ENCODE data around the gene DRC3.
"Not testable (repeated sequence)": the region's sequence is repeated elsewhere in the genome, so short reads cannot be mapped to it uniquely, and the experiment has no call there.

Gene DRC3

DNA sequence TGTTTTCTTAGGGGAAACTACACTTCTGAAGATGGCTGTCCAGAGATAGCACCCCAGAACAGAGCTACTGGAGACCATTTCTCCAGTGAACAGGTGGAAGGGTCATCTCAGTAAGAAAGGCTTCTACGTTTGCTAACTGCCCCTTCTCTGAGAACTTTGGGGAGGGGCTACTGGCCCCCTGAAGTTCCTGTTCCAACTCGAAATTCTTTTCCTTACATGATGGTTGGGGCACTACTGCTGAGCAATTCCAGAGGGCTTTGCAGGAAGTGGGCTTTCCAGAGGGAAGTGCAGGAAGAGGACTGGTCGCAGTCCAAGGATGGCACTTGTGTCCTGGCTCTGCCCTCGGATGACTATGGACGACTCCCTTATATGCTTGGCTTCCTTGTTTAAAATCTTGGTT, 31.6 kb upstream of the DRC3 start:
- no peak for DNase-seq

DNA sequence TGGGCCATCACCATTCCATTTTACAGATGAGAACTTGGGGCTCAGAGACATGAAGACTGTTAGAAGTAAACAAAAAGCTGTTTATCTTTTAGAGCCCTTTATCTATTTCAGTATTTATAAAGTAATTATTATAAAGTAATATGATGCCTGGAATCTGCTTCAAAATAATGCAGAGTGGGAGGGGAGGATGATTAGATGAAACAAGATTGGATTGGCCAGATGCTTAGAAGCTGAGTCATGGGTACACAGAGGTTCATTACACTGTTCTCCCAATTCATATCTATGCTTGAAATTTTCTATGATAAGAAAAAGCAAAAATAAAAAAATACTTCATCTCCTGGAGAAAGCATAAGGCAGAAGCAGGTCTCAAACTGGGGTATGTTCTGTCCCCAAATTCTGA, 29.8 kb upstream of the DRC3 start:
- no peak for DNase-seq

DNA sequence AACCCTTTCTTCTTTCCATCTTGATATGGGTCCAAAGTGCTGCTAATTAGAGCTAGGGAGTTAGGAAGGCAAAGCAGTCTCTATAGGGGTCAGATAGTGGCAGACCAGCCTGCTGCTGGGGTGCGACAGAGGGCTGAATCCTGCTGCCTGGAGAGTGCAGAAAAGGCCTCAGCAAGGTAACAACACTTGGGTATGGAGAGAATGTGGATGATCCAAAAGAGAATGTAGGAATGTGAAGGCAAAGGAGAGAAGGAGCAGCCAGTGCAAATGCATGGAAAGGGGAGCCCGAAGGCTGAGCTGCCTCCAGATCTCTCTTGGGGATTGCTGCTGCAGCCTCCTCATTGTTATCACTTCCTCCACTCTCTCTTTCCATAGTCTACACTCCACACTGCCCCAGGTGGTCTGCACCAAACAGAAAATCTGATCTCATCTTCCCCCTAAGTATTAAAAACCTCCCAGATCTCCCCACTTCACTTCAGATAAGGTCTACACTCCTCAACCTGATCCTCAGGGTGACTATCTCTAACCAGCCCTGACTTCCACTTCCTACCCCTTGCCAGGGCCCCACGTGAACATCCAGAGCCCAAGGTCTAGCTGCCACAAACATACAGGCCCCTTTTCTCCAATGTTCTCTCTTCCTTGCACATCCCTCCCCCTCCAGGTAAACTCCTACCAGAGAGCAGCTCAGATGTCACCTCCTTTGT, 29.2 kb upstream of the DRC3 start:
- no peak for DNase-seq

DNA sequence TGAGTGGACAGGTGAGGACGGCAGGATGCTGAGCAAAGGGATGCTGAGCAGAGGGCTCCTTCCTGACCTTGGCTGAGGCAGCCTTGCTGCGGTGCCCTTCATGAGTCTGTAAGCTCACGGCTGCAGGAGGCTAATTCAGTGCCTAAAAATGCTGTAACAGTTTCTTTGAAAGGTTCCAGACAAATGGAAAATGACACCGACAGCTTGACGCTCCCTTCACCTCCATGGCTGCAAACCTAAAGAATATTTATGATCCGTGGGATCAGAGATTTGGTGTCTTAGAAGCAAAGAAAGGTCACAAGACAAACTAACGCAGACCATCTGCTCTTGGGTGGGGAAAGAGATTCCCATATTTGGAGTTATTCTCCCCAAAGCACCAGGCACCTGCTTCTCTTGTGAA, 28.4 kb upstream of the DRC3 start:
- no peak for DNase-seq

DNA sequence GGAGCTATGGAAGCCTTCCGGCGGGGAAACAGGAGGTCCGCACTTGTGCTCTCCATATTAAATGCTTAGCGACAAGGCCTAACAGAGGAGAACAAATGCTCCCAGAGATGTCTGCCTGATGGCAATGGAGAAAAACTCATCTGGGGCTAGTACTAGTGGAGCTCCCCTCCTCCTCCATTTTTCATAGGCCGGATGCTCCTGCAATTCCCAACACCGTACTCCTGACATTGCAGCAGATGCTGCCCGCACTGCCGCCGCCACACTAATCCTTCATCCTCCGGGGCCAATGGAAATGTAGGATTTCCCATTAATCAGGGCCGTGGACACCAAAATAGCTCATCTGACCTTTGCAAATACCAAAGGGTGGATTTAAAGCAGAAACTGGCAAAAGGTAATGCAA, 27.9 kb upstream of the DRC3 start:
- DNase-seq = no peak

DNA sequence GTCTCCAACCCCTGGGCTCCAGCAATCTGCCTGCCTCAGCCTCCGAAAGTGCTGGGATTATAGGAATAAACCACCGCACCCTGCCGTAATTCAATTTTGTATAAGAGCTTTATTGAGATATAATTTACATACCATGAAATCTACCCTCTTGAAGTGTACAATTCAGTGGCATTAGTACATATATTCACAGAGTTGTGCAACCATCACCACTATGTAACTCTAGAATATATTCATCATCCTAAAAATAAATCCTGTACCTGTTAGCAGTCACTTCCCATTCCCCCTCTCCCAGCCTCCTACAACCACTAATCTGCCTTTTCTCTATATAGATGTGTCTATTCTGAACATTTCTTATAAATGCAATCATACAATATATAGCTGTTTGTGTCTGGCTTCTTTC, 26.6 kb upstream of the DRC3 start:
- no peak for DNase-seq

DNA sequence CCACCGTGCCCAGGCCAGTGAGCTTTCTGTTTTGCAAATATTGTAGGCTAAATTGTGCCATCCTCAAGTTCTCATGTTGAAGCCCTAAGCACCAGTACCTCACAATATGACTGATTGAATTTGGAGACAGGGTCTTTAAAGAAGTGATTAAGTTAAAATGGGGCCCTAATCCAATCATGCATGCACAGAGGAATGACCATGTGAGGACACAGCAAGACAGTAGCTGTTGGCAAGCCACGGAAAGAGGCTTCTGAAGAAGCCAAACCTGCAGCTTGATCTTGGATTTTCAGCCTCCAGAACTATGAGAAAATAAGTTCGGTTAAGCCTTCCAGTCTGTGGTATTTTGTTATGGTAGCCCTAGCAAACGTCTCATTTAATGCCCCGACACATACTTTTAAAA, 25.4 kb upstream of the DRC3 start:
- DNase-seq = no peak

DNA sequence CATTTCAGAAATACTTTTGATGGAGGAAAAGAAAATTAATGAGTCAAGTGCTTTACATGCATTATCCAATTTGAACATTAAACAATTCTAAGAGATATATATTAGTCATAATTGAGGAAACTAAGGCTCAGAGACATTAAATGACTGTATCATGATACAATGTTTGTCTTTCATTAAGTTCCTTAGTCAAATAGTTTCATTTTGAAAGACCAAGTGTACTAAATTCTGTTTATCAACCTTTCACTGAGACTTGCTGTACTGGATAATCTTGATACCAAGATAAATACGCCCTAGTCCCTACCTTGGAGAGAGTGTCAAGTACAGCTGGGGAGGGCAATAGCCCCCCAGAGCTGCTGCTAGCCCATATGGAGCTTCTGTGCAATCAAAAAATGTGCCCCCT, 24.7 kb upstream of the DRC3 start:
- DNase-seq = no peak

DNA sequence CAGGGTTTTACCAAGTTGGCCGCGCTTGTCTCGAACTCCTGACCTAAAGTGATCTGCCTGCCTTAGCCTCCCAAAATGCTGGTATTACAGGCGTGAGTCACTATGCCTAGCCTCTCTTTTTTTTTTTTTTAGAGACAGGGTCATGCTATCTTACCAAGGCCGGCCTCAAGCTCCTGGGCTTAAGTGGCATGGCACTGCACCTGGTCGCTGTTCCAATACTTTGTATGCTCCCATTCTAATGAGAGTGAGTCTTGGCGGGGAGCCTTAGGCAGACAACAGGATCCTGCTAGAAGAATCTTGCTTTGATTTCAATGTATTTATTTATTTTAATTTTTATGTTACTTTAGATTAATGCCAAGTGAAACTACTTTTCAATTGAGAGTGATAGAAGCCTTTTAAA, 22.3 kb upstream of the DRC3 start:
- no peak for DNase-seq

DNA sequence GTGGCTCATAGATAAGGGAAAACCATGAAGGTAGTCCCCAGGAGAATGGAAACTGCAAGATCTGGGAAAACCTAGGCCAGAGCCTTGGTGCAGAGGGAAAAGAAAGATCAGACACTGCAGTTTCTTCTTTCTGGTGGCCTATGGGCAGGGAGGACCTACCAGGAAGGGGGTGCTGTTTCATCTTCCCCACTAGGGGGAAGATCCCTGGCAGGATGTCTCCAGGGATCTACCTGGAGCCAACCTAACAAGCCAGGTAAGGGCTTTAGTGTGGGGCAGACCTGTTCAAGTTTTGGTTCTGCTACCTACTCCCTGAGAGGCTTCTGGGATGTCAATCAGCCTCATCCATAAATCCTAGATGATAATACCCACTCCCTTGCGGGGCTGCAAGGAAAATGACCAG, 21.9 kb upstream of the DRC3 start:
- DNase-seq = no peak

DNA sequence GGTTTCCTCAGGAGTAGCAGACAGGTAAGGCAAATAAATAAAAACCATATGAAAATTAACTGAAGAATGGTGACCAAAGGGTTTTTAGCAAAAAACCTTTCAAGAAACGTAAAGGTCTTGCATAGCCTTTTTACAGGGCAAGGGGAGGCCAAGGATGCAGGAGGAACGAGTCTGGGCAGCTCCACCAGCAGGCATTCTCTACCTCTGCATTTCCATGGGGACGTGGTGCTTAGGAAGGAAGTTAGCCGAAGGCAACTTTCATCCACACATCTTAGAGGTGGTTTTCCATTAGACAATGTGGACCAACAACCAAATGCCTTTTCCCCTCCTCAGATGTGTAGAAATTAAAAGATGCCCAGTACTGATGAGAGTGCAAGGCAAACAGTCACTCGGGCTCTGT, 21.1 kb upstream of the DRC3 start:
- DNase-seq = no peak

DNA sequence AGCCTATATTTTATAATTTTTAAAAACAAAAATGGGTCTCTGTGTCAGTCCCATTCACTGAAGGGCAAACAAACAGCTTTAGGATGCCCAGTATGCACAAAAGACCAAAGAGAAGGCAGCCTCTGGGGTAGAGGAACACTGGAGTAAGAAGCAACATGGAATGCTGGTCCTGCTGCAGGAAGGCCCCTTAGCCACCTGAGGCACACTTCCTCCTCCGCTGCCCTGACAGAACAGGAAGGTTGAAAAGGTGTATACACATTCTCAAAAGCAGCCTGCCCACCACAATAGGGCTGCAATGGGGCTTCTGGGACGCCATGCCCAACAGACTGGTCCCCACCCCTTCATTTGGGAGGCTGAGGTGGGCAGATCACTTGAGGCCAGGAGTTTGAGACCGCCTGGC, 20.0 kb upstream of the DRC3 start:
- no peak for DNase-seq

DNA sequence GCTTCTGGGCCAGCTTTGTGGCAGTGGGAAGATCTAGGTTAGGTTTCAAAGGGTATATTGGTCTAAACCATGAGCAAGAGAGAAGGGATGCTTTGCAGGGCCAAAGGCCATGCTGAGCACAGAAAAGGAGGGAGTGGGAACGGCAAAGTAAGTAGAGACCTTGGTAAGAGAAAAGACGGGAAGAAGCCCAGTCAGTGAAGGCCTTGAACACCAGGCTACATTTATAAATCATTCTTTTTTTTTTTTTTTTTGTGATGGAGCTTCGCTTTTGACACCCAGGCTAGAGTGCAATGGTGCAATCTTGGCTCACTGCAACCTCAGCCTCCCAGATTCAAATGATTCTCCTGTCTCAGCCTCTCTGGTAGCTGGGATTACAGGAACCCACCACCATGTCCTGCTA, 18.6 kb upstream of the DRC3 start:
- DNase-seq = no peak

DNA sequence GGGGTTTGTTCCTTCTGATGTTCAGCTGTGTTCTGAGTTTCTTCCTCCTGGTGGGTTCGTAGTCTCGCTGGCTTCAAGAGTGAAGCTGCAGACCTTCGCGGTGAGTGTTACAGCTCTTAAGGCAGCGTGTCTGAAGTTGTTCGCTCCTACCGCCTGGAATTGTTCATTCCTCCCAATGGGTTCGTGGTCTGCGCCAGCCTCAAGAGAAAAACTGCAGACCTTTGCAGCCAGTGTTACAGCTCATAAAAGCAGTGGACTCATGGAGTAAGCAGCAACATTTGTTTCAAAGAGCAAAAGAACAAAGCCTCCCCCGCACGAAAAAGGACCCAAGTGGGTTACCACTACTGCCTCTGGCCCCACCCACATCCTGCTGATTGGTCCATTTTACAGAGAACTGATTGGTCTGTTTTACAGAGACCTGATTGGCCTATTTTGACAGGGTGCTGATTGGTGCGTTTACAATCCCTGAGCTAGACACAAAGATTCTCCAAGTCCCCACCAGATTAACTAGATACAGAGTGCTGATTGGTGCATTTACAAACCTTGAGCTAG, 16.8 kb upstream of the DRC3 start:
- DNase-seq = not testable (repeated sequence)

DNA sequence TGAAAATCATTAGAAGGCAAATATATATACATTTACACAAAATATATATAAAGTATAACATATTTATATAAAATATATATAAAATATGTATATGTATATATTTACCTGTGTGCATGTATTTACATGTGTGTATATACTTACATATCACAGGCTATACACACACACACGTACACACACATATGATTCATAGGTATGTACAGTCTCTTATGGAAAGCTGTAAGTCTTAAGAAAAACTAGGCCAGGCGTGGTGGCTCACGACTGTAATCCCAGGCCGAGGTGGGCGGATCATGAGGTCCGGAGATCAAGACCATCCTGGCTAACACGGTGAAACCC, 15.1 kb upstream of the DRC3 start:
- no peak for DNase-seq

DNA sequence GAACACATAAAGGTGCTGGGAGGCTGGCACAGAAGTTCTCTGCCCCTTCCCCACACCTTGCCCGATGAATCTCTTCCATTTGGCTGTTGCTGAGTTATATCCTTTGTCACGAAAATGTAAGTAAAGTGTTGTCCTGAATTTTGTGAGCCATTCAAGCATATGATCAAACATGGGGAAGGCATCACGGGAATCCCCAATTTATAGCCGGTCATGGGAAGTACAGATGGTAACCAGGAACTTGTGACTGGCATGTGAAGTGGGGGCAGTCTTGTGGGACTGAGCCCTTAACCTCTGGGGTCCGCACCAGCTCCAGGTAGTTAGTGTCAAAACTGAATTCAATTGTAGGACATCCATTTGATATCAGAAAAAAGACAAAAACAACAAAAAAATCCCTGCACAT, 13.7 kb upstream of the DRC3 start:
- no peak for DNase-seq

DNA sequence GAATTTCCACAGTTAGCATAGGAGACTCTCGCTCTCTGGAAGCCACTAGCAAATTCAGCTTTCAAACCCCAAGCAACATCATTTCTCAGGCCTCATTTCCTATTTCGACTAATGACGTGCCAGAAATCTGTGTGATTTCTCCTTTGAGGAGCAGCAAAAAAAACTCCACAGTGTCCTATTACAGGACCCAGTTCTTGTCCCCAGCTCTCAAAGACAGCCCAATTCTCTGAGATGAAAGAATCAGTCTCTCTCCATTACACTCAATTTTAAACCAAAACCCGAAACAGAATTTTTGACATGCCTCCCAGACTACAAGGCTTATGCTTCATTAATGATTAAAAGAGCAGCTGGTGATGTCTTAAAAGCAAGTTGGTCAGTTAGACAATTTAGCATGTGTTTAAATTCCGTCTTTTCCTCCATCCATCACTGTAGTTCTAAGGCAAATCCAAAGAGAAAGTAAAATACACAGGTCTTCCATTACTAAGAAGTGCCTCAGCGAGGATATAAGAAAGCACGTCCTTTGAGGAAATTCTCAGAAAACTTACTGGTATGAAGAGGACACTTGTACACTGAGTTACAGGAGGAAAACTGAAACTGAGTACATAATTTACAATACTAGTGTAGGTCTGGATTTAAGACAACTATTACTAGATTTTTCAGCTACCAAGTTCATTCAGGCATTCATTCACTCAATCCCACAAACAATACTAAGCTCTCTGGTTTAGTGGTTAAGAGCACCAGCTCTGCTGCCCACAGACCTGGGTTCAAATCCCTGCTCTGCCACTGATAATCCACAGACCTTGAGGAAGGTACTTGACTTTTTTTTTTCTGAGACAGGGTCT, 12.9 kb upstream of the DRC3 start:
- no peak for DNase-seq

DNA sequence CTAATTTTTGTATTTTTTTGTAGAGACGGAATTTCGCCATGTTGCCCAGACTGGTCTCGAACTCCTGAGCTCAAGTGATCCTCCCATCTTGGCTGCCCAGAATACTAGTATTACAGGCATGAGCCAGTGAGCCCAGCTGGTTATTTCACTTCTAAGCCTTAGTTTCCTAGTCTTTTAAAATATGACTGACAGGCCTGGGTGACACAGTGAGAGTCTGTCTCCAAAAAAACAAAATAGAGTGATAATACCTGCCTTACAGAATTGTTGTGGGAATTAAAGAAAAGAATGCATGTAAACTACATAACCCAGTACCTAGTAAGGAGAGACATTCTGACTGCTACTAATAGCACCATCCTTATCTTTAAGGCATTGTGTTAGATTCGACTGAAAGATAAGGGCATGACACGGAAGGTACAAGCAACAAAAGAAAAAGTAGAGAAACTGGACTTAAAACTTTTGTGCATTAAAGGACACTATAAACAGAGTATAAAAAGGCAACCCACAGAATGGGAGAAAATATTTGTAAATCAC, 12.1 kb upstream of the DRC3 start:
- DNase-seq = no peak

DNA sequence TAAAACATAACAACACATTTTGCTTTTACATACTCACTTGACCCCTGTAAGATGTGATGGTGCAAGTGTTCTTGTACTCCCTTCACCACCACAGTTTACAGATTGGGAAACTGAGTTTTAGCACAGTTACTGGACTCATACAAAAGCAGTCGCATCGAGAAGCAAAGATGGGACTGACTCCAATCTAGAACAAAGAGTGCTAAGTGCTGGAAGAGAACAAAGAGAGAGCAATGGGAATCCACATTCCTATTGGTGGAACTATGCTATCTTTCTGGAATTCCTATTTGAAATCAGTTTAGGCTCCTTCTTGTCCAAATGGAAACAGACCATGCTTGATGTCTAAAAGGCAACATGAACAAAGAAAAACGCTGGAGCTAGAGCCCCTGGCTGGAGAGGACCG, 9.6 kb upstream of the DRC3 start:
- DNase-seq = no peak

DNA sequence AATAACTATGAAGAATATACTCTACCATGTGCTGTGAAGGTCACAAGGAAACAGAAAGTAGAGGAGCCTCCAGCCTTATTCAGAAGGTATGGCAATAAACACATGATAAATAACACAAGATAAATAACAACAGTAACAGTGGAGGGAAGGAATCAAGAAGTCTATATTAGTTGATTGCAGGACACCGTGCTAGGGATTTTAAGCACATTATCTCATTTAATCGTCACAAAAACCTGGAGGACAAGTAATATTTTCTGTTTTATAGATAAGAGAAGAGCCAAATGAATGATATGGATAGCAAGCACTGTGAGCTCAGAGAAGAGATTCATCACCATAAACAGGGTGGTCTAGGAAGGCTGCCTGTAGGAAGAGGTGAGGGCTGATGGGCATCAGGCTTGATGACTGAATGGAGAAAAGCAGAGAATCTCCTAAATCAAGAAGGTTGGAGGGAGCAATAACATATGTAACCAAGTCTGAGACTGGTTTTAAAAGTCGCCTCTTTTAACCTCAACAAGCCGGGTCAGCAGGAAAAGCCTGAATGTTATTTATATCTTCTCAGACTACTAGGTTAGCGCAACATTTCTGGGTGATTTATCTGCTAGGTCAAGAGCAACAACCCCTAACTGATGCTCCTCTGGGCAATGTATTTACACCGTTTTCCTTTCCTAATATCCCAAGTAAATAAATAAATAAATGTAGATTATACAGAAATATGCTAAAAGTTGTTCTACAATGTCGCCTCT, 8.8 kb upstream of the DRC3 start:
- DNase-seq = no peak

DNA sequence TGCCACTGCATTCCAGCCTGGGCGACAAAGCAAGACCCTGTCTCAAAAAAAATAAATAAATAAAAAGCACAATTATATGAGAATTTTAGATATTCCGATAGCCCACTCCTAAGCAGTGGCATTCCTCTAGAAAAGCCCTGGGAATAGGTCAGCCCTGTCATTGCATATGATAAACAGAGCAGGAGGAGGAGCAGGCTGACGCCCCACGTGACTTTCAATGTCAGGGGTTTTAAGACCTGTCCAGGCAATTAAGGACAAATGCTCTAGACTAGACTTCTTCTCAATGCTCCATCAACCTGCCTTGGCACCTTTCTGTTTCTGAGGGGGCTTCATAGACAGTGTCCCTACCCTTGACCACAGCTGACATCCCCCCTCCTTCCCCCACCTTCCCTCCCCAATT, 8.0 kb upstream of the DRC3 start:
- DNase-seq = no peak

DNA sequence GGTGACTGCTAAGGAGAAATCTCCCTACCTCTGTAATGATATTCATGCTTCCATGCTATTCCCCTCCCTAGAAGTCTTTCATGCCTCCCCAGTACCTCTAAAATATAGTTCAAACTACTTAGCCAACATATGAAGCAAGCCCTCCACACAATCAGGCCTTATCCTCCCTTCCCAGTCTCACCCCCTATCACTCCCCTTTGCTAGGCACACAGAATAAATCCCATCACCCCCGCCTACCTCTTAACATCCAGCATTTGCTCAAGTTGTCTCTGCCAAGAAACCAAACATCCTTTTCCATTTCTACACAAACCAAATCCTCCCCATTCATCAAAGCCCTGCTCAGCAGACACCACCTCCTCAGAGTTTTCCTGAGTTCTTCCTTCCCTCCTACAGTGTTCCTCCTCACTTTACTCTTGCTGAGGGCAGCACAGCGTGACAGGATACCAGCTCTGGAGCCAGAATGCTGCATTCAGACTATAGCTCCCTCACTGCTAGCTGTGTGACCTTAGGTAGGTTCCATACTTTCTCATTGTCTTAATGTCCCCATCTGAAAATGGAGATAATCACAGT, 7.4 kb upstream of the DRC3 start:
- no peak for DNase-seq

DNA sequence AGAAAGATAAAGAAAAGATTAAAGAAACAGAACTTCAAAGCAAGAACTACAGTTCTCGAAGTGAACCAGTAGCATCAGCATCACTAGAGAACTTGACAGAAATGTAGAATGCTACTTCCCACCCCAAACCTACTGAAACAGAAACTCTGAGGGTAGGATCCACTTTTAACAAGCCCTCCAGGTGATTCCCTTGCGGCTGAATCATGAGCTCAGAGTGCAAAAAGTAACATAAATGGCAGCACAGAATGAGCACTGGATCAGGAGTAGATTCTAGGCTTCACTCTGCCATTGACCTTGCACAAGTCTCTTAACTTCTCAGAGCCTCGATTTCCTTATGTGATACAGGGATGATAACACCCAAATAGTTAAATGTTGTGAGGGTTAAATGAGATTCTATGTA, 6.3 kb upstream of the DRC3 start:
- no peak for DNase-seq
